Measurements from ENCODE around the gene CHST13.

CHST13 gene

DNA sequence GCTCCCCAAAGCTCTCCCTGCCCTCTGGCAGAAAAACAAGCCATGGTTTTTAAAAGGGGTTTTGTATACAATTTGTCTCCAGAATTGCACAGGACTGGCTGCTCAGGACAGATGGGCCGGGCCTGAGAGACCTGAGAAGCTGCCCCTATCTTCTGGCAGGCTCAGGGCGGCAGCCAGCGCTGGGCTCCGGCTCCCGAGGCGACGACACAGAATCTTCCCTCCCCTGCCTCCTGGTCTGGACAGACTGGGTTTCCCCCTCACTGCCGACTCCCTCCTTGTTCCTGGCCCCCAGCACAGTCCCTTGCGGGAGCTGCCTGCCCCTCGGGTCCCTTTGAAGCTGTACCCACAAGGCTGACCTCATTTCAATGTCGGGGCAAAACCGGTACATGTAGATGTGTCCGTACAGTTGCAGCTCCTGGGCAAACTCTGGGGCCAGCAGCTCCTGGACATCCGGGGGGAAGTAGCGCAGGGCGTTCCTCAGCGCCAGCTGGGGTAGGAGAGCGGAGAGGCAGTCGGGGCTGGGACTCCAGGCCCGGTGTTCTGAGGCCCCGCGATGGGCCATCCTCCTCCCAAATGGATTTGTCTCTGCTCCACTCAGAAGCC is 13.5 kb upstream of the CHST13 start:
- DNase-seq = no peak

DNA sequence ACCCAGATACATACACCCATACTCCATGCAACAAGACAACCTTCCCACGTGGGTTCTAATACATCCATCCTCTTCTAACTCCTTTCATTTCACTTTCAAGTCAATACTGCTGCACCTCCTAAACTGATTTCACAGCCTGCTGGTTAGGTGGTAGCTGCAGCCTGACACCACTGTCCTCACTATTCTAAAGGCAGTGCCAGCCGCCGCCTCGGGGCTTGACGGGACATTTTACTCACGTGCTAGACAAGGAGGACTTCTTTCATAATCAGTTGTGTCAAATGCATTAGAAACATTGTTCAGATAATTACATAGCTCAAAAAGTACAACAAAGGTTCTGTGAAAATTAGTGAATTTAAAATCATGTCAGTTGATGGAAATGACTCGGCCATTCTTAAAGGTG is 12.7 kb upstream of the CHST13 start:
- DNase-seq = no peak

DNA sequence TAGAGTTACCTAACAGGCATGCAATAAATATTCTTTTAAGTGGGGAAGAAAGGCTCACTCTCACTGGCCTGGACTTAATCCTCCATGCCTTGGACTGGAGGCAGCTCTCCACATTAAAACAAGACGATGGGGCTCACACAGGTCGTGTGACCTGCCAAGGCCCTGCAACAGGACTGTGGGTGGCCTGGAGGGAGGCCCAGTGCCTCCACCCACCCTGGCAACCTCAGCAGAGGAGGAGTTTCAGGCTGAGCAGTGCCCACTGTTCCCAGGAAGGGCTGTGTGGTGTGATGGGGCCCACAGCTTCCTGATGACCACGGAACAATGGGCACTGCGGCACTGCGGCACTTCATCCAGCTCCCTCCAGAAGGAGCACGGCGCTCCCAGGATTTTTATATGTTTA is 11.9 kb upstream of the CHST13 start:
- no peak for DNase-seq

DNA sequence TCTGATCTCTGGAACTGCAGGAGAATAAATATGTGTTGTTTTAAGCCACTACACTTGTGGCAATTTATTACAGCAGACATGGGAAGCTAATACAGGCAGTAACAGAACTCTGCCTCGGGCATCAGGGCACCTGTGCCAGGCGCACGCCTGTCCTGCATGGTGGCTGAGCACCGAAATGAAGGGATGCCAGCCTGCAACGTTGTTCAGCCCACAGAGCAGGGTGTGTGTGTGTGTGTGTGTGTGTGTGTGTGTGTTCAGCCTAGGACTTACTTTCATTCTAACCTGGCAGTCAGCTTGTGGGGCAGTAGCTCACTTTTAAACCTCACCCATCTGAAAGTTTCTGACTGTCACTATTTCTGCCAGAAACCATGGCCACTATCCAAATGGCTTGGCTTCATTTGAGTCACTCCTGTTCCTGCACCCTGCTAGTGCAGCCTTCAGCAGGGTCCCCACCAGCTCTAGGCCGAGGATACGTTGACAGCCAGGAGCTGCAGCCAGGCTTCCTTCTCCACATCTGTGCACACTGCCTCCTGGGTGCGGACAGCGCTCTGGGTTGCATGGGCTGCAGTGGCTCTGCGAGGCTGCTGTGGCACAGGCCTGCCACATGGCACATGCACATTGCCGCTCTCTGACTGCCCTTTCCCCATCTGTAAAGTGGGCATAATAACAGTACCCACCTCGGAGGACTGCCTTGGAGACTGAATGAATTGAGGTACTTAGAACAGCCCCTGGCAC is 10.9 kb upstream of the CHST13 start:
- no peak for DNase-seq

DNA sequence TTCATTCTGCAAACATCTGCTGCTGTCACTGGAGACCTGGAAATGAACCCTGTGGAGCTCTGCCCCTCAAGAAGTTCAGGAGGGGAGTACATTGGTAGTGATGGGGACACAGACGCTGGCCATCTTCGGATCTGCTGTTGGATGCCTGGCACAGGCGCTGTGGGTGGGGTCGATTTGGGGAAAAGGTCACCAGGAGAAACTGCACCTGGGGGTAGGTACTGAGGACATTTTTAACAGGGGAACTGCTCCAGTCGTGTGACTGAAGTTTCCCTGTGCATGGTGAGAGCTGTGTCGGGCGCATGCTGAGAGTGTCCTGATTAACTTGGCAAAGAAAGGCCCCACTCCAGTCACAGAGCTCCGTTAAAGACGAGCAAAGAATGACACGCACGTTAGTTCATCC is 9.8 kb upstream of the CHST13 start:
- DNase-seq = no peak

DNA sequence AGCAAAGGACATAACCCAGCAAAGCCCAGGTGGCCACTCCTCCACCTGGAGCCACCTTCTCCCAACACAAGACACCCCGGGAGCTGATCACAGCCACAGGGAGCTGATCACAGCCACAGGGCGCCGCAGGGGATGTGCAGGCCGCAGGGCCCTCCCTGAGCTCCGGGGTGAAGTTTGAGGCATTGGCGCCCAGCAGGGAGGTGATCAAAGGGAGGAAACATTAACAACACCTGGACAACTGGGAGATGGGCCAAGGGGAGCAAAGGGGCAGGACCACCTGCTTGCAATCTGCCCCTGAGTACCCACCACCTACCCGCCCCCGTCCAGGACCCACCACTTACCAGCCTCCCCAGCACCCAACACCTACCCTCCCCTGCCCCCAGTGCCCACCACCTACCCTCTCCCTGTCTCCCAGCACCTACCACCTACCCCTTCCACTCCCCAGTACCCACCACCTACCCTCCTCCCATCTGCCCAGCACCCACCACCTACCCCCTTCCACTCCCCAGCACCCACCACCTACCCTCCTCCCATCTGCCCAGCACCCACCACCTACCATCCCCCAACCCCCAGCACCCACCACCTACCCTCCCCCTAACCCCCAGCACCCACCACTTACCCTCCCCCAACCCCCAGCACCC is 8.8 kb upstream of the CHST13 start:
- DNase-seq = no peak

DNA sequence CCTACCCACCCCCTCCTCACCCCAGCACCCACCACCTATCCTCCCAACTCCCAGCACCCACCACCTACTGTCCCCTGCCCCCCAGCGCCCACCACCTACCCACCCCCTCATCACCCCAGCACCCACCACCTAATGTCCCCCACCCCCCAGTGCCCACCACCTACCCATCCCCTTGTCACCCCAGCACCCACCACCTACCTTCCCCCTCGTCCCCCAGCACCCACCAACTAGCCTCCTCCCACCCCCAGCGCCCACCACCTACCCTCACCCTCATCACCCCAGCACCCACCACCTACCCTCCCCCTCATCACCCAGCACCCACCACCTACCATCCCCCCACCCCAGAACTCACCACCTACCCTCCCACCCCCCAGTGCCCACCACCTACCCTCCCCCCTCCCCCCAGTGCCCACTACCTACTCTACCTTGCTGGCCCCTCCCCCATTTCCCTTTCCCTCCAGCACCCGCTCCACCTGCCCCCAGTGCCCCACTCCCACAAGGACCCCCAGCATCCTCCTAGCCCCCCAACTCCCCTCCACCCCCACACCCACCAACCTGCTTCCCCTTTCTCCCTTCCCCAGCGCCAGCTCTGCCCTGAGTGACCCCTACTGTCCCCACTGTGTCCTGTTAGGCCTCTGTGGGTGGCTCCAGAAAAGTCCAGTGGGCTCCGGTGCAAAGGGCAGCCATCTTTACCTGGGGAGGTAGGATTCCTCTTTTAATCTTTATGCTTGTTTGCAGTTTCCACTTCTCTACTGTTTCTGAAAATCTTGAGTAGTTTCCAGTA is 7.6 kb upstream of the CHST13 start:
- no peak for DNase-seq

DNA sequence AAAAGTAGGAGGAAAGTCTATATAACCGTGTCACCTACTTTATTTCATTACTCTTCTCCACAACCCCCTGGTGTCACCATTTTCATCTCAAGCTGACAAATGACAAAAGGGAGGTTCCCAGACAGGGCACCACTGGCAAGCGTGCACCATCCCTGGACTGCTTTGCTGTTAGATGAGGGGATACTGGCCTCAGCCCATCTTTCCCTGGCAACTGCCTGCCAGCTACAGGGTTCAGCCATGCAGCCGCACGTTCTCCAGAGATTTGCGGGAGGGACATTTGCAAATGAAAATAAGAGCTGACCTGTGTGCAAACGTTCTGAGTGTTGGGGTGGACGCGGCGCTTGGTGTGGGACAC is 7.0 kb upstream of the CHST13 start:
- DNase-seq = no peak

DNA sequence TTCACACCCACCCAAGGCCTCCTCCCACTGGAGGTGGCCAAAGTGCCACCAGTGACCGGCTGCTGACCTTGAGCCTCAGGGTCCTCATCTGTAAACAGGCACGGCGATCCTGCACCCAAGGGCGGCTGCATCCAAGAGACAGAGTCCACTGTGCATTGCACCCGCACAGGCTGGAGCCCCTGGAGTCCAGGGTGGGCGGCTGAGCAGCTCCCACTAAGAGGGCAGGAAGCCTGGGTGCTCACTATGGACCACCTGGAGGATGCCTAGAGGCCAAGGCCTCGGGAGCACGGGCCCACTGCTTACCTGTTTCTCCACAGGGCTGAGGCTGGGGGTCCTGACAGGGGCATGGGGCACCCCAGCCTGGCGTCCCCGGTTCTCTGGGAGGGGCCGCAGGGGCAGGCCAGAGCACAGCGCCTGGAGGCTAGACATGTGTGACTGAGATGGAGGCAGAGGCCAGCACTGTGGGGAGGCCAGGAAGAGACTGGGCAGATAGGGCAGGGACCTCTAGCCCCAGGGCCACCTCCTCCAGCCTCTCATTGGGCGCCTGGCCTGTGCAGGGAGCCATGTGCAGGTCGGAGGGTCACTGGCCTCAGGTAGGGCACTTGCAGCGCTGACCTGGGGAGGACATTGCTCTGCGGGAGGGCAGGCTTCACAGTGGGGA is 6.5 kb upstream of the CHST13 start, which contains the start of gene UROC1:
Gene UROC1, minus strand, starts transcription at position 483 of the 661 bp plus-strand sequence. Its CDS starts 54 bp downstream, at position 429.
- no peak for DNase-seq

DNA sequence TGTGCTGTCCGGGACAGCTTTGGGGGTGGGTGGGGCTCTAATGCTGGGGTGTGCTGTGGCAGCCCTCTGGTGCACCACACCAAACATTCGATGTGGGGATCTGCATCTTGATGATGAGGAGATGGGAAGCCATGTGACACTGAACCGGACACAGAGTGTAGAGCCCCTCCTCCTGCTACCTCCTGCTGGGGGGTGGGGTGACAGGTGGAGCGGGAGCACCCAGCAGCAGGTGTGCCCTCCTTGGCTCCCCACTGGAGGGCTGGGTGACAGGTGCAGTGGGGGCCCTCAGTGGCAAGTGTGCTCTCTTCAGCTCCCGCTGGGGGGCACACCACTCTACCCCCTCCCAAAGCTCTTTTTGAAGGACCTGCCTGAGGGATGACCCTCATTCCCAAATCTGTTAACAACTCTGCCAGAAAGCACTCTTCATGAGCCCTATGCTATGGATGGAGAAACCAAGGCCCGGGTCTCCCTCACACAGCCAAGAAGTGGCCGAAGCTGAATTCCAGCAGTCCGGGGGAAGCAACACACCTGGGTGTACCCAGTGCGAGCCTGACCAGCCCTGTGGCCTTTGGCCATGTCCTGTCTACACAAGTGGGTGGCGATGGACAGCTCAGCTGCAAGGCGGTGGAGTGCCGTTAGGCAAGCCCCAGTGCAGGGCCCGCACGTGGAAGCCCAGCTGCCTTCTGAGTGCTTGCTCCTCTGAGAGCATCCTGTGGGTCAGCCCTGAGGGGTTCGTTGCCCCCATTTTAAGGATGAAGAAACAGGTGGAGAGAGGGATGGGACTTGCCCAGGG is 5.8 kb upstream of the CHST13 start:
- no peak for DNase-seq

DNA sequence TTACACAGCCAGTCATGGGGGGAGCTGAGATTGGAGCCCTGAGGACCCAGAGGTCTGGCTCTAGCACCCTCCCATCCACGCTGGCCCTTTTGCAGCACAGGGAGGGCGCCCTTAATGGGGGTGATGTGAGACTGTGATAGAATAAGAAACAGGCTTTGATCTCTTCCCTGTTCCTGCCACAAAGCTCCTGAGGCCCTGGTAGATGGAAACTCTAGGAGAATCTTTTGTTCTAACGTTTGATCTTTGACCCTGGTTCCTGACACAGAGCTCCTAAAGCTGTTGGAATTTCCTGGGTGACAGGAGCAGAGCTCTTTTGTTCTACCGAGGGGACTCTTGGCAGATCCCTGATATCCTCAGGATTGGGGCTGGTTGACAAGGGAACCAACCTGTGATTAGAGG is 5.2 kb upstream of the CHST13 start:
- DNase-seq = no peak

DNA sequence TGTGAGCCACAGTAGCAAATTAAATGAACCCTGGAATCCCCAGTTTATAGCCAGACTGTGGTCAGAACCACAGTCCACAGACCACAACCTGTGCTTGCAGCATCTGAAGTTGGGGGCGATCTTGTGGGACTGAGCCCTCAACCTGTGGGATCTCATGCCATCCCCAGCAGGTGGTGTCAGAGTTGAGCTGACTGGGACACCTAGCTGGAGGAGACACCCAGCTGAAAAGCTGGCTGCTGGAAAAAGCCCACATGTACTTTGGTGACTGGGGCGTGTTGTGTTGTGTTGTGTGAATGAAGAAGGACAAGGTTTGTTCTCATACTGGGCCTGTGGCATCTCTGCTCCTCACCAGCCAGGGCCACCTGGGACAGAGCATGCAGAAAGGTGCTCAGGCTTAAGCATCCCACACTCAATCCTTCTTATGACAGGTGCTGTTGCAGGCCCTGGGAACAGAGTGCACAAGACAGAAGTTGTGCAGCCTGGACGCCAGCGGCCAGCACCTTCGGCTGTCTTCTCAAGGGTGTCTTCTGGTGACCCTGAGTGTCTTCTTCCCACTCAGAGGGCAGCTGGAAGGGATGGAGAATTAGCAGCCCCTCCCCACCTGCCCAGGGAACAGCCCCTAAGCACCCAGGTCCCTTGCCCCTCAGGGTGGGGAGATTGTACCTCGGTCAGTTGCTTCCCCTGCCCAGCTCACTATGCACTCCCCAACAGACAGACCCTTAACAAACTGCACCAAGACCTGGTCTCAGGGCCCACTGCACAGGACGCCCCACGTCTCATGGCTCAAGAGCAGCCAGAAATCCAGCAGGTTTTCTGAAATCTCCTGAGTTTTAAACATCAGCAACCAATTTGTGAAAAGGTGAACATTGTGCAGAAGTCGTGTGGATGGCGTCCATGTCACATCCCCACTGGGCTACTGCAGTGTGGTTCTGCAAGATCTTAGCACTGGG is 4.2 kb upstream of the CHST13 start:
- no peak for DNase-seq

DNA sequence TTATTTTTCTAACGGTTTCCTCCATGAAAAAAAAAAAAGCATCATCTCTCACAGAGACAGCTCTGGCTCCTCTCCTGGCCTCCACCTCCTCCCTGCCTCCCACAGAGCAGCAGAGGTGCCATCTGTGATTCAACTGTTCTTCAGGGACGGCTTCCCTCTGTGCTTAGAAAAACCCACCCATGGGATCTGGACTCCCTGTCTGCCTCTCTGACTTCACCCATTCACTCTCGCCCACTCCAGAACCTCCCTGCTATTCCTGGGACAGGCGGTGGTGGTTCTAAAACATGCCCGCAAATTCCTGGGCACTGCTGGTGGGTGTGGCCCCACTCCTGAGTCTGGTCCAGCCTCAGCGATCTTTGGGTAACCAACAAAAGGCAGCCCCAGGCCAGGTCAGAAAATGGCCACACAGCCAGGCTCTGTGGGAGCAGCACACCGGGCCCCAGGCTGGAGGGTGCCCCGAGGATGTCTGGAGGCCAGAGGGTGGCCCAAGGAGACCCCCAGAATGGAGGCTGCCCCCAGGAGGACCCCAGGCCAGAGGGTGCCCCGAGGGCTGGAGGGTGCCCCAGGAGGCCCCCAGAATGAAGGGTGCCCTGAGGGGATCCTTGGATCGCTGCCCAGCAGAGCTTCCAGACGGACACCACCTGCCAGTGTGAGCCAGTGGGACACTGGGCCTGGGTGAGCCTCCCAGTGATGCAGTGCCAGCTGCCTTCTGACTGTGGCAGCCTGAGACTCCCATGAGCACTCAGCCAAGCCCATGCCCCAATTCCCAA is 2.6 kb upstream of the CHST13 start:
- DNase-seq = no peak

DNA sequence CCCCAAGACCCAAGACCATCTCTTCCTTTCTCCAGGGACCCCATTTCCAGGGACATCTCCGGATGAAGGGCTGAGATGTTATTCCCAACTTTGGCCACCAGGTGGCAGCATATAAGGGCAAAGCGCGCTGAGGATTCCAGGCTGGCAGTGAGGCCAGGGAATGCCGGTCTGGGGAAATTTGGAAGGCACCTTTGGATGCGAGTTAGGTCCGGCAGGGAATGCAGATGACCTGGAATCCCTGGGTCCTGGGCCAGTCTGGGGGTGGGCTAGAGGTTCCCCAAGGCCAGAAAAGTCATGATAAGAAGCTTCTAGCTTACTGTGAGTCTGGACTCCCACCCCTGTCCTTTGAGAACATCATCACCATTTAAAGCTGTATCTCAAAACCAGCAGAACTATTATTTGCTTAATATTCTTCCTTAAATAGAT is 1.6 kb upstream of the CHST13 start:
- no peak for DNase-seq

DNA sequence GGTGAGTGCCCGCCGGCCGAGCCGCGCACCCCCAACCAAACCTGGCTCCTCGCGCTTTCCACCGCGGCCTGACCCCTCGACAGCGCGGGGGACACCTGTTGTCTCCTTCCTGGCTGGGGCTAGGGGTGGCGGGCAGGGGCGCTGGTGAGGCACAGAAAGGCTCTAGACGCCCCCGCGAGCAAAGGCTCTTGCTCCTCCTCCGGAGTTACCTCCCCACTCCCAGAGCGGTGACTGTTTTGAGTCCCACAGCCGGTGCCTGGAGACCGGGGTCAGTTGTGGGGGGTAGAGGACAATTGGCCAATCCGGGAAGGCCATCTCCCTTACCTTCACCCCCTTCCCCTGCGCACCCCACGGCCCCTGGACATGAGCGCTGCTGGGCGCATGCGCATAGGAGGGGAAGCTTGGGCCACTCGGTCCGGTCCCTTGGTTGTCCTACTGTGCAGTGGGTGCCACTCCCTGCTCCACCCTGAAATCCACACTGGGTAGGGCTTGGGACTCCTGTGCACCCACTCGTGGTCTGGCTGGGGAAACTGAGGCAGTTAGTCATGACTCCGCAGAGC is 554 bp downstream of the CHST13 start:
- no peak for DNase-seq

DNA sequence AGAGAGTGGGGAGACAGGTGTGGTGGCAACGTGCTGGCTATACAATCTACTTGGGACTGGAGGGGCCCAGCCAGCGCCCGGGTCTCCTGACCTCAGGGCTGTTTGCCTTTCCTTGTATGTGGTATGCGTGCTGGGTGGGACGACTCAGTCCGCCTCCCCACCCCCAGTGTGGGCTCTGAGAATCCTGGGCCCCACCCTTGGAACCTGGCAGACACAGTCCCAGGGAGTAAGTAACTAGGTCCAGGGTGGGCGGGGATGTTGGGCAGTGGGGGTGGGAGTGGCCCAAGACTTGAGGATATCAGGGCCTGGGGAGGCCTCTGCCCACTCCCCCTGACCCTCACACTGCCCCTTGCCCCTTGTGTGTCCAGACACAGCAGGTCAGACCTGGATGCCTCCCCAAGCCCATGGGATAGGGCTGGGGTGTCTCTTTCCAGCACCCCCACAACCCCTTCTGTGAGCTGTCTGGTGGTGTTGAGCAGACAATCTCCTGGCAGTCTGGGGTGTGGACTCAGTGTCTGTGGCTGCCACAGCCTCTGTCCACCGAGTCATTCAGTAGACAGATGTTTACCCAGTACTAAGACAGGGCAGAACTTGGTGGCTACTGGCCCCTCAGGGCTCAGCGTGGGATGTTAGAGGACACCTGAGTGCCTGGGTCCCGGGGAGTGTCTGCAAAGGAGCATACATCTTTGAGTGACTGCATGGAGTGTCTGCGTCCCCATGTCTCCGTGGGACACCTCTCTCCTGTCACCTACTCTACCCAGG is 1.3 kb downstream of the CHST13 start:
- DNase-seq = no peak

DNA sequence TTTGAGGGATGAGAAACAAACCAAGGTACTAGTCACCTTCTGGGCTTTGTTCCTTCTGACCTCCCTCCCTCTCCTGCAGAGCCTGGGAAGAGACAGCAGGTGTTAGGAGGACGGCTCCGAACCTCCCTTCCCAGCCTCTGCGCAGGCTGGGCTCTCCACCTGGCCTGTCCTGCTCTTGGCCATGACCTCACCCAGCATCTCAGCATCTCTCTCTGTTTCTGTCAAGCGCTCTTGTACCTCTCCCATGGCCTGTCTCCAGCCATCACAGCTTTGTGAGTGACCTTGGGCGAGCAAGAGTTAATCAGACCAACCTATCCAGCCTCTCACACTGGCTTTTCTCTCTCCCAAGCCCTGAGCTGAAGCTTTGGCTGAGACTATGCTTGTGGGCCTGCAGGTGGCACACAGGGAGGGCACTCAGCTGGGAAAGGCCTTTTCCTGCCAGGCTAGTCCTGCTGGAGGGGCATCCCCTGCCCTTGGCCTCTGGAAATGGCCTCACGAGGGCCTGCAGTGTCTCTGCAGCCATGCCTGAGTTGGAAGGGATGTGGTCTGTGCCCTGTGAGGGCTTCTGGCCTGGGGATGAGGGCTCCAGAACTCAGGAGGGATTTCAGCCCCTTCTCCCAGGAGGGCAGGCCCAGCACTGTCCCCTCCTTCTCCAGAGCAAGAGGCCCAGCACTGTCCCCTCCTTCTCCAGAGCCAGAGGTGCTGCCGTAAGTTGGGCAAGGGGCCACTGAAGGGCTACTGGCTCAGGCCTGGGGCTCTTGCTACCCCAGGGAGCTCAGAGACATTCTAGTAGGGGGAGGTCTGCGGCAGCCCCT is 2.1 kb downstream of the CHST13 start:
- no peak for DNase-seq

DNA sequence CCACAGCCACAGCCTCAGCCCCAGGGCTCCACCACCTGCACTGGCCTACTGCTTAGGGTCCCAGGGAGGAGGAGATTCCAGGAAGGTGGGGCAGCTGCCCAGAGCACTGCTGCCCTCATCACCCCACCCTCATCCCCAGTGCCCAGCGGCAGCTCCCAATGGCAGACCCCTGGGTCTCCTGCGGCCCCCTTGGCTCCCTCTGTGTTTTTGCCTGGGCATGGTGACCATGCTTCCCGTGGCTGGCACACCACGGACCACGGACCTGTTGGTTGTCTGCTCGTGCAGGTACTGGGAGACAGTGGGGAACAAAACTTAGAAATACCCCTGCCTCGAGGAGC is 2.7 kb downstream of the CHST13 start:
- no peak for DNase-seq

All from islet precursor cell (in vitro differentiated cells).